Measurements from ENCODE around the gene SMAP1. TPM values are rescaled to one million over a fixed set of nuclear protein-coding genes. Genes with fewer than 3 reads are reported as not detected.
"Not testable (repeated sequence)": the region's sequence is repeated elsewhere in the genome, so short reads cannot be mapped to it uniquely, and the experiment has no call there.

The SMAP1 gene
- total RNA-seq, 1 donor, result 32.4 TPM

DNA sequence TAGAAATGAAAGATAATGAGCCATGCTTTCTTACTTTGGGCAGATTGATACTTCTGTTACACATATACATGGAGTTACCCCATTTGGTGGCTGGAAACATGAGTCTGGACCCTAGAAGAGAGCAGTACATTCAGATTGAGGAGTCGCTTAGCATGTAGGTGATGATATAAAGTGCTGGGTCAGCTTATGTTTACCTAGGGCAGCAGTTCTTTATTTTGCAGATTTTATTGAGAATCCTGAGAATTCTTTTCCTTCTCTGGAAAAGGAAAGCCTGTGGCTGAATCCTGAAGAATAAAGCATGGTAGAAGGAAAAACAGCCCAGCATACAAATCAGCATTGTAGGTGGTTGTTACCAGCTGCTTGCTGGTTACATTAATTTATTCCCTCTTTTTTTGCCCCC is 91.2 kb downstream of the SMAP1 start:
- no peak for DNase-seq (ENCODE audit: low read depth)
- H3K4me3 ChIP-seq (ENCODE audit: low read depth, low read length), result no peak overlapping the region
- TF ChIP-seq CTCF (IDR thresholded peaks at IDR 0.05; ENCODE audit: insufficient read depth, low read length), result no peak

DNA sequence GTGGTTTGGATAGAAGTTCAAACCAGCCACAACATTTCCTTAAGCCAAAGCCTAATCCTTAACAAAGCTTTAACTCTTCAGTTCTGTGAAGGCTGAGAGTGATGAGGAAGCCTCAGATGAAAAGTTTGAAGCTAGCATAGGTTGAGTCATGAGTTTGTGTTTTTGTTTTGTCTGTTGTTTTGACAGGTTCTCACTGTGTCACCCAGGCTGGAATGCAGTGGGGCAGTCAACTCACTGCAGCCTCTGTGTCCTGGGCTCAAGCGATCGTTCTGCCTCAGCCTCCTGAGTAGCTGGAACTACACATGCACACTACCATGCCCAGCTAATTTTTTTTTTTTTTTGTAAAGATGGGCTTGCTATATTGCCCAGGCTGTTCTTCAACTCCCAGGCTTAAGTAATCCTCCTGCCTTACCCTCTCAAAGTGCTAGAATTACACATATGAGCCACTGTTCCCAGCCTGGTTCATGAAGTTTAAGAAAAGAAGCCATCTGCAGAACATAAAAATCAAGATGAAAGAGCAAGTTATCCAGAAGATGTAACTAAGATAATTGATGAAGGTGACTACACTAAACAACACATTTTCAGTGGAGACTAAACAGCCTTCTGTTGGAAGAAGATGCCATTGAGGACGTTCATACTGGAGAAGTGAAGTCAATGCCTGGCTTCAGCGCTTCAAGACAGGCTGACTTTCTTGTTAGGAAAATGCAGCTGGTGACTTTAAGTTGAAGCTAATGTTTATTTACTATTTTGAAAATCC is 96.2 kb downstream of the SMAP1 start:
- no peak for TF ChIP-seq CTCF (IDR thresholded peaks at IDR 0.05; ENCODE audit: insufficient read depth, low read length)
- DNase-seq (ENCODE audit: low read depth), result no peak

GRCh38 chr6:70764706-70765105 is 97.0 kb downstream of the SMAP1 start:
- TF ChIP-seq CTCF (IDR thresholded peaks at IDR 0.05; ENCODE audit: insufficient read depth, low read length), result no peak
- DNase-seq (ENCODE audit: low read depth), result no peak
- no peak overlapping the region for H3K4me3 ChIP-seq (ENCODE audit: low read depth, low read length)

More for the DNA sequence above, 96.2 kb downstream of the SMAP1 start:
- no peak overlapping the region for H3K4me3 ChIP-seq (ENCODE audit: low read depth, low read length)

- not testable (repeated sequence) for H3K4me3 ChIP-seq (ENCODE audit: low read depth, low read length); DNase-seq (ENCODE audit: low read depth)
Observed at GRCh38 chr6:70771351-70771750, 103.7 kb downstream of the SMAP1 start.

- no peak for DNase-seq (ENCODE audit: low read depth)
- no peak overlapping the region for H3K4me3 ChIP-seq (ENCODE audit: low read depth, low read length)
- no peak for TF ChIP-seq CTCF (IDR thresholded peaks at IDR 0.05; ENCODE audit: insufficient read depth, low read length)
Observed at GRCh38 chr6:70779934-70780333, 112.3 kb downstream of the SMAP1 start.

DNA sequence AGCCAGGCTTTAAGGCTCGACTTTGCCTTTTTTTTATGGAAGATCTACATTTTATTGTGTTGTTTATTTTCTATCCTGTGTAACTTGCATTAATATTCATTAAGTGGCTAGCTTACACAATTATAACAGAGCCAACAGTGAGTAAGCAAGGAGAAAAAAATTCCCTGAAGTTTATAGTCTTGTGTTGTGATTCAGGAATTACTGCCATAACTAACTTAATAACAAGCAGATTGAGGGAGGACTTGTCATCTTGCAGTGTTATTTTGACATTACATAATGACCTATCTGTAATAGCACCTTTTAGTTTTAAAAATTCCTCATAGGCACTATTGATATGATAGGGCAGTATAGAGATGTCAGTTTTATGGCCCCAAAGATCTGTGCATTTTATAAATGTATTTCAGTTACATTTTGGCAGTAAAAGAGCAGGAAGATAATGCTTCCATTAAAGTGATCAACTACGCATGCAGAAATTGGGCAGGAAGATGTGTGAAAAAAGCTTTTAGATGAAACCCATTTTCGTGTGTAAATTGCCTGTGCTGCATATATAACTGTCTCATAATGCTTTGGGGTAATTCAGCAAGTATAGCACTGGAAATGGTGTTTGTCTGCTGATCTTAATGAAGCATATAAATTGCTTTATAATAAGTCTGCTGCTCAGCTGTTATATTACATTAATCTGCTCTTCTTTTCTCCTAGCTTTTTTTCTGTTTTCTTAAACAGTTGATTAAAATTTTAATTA is 123.0 kb downstream of the SMAP1 start:
- no peak for TF ChIP-seq CTCF (IDR thresholded peaks at IDR 0.05; ENCODE audit: insufficient read depth, low read length)
- no peak for DNase-seq (ENCODE audit: low read depth)
- no peak overlapping the region for H3K4me3 ChIP-seq (ENCODE audit: low read depth, low read length)

- H3K4me3 ChIP-seq (ENCODE audit: low read depth, low read length), result no peak overlapping the region
- no peak for DNase-seq (ENCODE audit: low read depth)
- no peak for TF ChIP-seq CTCF (IDR thresholded peaks at IDR 0.05; ENCODE audit: insufficient read depth, low read length)
Observed at GRCh38 chr6:70797625-70798024, 129.9 kb downstream of the SMAP1 start.
